K562 (cell line): ENCODE data around the gene ZNF322. TPM values are rescaled to one million over a fixed set of nuclear protein-coding genes. Genes with fewer than 3 reads are reported as not detected.
A peak's percentile ranks its signal among the peaks of the same experiment; 100 is the strongest.

Source experiments
- BCOR ChIP-seq: fragments of 450-650 bp; IDR thresholded peaks from 2 replicates; pipeline ENCODE4 v1.6.1; 2016
- DPF2 ChIP-seq: fragments of 450-650 bp; IDR thresholded peaks from 2 replicates; pipeline ENCODE4 v1.6.1; 2016
- EP300 ChIP-seq: IDR thresholded peaks from 2 replicates; pipeline ENCODE4 v1.6.1; 2012; ENCODE audit warnings: low read length, improper control_type of control experiment
- KAT7 ChIP-seq: sonication (generic); formaldehyde crosslinking; IDR thresholded peaks from 2 replicates; pipeline ENCODE4 v1.8.0; 2022; ENCODE audit warnings: missing genetic modification reagents, mild to moderate bottlenecking, borderline replicate concordance
- MAFG ChIP-seq: fragments of 450-650 bp; conservative IDR thresholded peaks from 2 replicates; pipeline ENCODE4 v1.6.1; 2016; ENCODE audit warnings: missing genetic modification characterization, missing compliant biosample characterization
- NBN ChIP-seq: fragments of 450-650 bp; IDR thresholded peaks from 2 replicates; pipeline ENCODE4 v1.6.1; 2016; ENCODE audit warnings: low read depth, mild to moderate bottlenecking
- RFX7 ChIP-seq: fragments of 250-450 bp; sonication (Bioruptor Pico); IDR thresholded peaks from 2 replicates; pipeline ENCODE4 v1.5.1; 2021; ENCODE audit warnings: mild to moderate bottlenecking
- TBL1XR1 ChIP-seq, 2 experiments: IDR thresholded peaks; 2 replicates each; pipeline ENCODE4 v1.6.1; 2012; ENCODE audit warnings: improper control_type of control experiment in 2 of 2, low read length in 2 of 2, mild to moderate bottlenecking in 1 of 2
- ZFP30 ChIP-seq: fragments of 250-450 bp; sonication (Bioruptor Pico); IDR thresholded peaks from 2 replicates; pipeline ENCODE4 v1.8.0; 2022; ENCODE audit warnings: moderate library complexity, mild to moderate bottlenecking, inconsistent platforms, borderline replicate concordance
- polyA plus RNA-seq, 8 experiments: library from polyadenylated mRNA; depleted of rRNA in 4 of 8; stranded (reverse) in 5 of 8; unstranded in 3 of 8; fragments of >200 nt; fragmentation: Nextera tagmentation in 2 of 8; fragmentation: Illumina TruSeq in 1 of 8; extraction: Ambion mirVana in 2 of 8; extraction: Trizol in 1 of 8; gene quantifications; 2 replicates each; pipeline versions ENCODE4 v1.2.1 to v1.2.3, GENCODE V29; 2011 to 2014; ENCODE audit warnings: inconsistent platforms in 1 of 8, missing spikeins in 1 of 8
- total RNA-seq, 7 experiments: library from RNA; depleted of rRNA in 6 of 7; stranded (reverse); fragments of >200 nt in 6 of 7; fragmentation: Illumina TruSeq in 2 of 7; extraction: Trizol in 2 of 7; gene quantifications; 2 replicates each; pipeline versions ENCODE4 v1.2.1 to v1.2.3, GENCODE V29; 2011 to 2021; ENCODE audit warnings: low replicate concordance in 1 of 7
- TF ChIP-seq, protein P1 (sequence below): sonication (generic); IDR thresholded peaks from 2 replicates; pipeline ENCODE4 v1.6.1; 2016
- TF ChIP-seq, protein P2 (sequence below): sonication (generic); formaldehyde crosslinking; IDR thresholded peaks from 2 replicates; pipeline ENCODE4 v1.8.0; 2022; ENCODE audit warnings: mild to moderate bottlenecking, missing genetic modification reagents
- TF ChIP-seq, protein P3 (sequence below), 2 experiments: fragments of 450-650 bp in 1 of 2; sonication (generic) in 1 of 2; formaldehyde crosslinking in 1 of 2; IDR thresholded peaks; 2 replicates each; pipeline versions ENCODE4 v1.7.1 to v1.9.0; 2016 to 2022; ENCODE audit warnings: inconsistent platforms in 1 of 2, mild to moderate bottlenecking in 1 of 2, missing genetic modification reagents in 1 of 2

Gene ZNF322
- total and polyA plus RNA-seq, 9 of the 15 experiments (the other 6 are each of a cell fraction or from before 2014, with no cell fraction given) = 4.7 to 31.2 (median 18.7) TPM

DNA sequence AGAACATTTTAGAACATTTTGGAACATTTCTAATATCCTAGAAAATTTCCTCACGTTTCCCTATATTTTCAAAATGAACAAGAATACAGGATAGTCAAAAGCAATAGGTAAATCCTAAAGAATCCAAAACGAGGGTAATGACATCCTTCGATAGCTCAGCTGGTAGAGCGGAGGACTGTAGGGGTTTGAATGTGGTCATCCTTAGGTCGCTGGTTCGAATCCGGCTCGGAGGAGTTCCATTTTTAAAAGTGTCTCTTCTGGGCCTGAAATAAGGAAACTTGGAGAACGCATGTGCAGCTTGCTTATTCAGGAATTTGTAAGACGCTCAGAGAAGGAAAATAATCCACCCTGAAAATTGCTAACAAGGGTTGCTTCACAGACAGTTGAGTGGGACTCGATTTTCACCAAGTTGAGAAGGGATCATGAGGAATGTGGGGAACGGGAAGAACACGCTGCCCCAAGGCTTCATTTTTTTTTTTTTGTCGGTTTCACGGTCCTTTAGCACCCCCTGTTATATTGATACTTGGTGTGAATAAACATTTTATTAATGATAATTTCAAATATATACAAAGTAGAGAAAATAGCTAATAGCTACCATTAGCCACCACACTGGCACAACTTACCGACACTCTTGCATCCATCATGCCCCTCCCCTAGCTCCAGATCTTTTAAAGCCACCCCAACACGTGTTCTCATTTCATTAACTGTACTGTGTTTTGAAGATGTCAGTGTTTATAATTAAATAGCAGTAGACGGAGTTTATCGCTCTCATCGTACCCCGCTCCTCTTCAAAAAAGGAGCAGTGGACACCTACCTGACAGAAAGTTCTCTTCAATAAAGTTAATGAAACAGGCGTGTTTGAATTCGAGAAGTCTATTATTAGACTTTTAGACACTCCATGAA lies 64.6 kb downstream of the ZNF322 start (continued):
- TF ChIP-seq, protein P1, sequence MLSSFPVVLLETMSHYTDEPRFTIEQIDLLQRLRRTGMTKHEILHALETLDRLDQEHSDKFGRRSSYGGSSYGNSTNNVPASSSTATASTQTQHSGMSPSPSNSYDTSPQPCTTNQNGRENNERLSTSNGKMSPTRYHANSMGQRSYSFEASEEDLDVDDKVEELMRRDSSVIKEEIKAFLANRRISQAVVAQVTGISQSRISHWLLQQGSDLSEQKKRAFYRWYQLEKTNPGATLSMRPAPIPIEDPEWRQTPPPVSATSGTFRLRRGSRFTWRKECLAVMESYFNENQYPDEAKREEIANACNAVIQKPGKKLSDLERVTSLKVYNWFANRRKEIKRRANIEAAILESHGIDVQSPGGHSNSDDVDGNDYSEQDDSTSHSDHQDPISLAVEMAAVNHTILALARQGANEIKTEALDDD = peak; percentile 14; the same call in 1 of the 2 replicates
- TF ChIP-seq KAT7 (CRISPR knock-in tag) (0 out of 2 replicates have a peak, but pooled peaks have one; percentile 62), BCOR (peak; percentile 73), MAFG (tag) (peak; percentile 28; the same call in 1 of the 2 replicates), DPF2 (0 out of 2 replicates have a peak, but pooled peaks have one; percentile 28), TBL1XR1 (IDR thresholded peaks at IDR 0.05; ENCODE audit: low read length in 2 of 2) (peak in 1 of 2 experiments; percentile 93; a peak in 2 of 4 replicates), NBN (peak; percentile 65; the same call in 1 of the 2 replicates), EP300 (0 out of 2 replicates have a peak, but pooled peaks have one; percentile 57), RFX7 (CRISPR knock-in tag) (no peak), ZFP30 (no peak)
- TF ChIP-seq, protein P2, sequence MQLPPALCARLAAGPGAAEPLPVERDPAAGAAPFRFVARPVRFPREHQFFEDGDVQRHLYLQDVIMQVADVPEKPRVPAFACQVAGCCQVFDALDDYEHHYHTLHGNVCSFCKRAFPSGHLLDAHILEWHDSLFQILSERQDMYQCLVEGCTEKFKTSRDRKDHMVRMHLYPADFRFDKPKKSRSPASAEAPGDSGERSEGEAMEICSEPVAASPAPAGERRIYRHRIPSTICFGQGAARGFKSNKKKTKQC (CRISPR knock-in tag) = no peak
- TF ChIP-seq, protein P3, sequence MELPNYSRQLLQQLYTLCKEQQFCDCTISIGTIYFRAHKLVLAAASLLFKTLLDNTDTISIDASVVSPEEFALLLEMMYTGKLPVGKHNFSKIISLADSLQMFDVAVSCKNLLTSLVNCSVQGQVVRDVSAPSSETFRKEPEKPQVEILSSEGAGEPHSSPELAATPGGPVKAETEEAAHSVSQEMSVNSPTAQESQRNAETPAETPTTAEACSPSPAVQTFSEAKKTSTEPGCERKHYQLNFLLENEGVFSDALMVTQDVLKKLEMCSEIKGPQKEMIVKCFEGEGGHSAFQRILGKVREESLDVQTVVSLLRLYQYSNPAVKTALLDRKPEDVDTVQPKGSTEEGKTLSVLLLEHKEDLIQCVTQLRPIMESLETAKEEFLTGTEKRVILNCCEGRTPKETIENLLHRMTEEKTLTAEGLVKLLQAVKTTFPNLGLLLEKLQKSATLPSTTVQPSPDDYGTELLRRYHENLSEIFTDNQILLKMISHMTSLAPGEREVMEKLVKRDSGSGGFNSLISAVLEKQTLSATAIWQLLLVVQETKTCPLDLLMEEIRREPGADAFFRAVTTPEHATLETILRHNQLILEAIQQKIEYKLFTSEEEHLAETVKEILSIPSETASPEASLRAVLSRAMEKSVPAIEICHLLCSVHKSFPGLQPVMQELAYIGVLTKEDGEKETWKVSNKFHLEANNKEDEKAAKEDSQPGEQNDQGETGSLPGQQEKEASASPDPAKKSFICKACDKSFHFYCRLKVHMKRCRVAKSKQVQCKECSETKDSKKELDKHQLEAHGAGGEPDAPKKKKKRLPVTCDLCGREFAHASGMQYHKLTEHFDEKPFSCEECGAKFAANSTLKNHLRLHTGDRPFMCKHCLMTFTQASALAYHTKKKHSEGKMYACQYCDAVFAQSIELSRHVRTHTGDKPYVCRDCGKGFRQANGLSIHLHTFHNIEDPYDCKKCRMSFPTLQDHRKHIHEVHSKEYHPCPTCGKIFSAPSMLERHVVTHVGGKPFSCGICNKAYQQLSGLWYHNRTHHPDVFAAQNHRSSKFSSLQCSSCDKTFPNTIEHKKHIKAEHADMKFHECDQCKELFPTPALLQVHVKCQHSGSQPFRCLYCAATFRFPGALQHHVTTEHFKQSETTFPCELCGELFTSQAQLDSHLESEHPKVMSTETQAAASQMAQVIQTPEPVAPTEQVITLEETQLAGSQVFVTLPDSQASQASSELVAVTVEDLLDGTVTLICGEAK (IDR thresholded peaks at IDR 0.05) = peak; percentile 80
- TF ChIP-seq, protein P3 (CRISPR knock-in tag; IDR thresholded peaks at IDR 0.05) = no peak
